PC-9 (cell line): ENCODE results near the gene PTH1R.

ENCODE experiments used
- EZH2 ChIP-seq: fragments of 200-600 bp; sonication (generic); IDR thresholded peaks from 2 replicates; pipeline ENCODE4 v1.8.0; 2017; ENCODE audit warnings: antibody characterized with exemption, low read depth
- TF ChIP-seq, protein P1 (sequence below): fragments of 200-600 bp; sonication (generic); conservative IDR thresholded peaks from 2 replicates; pipeline ENCODE4 v1.6.1; 2017; ENCODE audit warnings: mixed run types, antibody characterized with exemption, mild to moderate bottlenecking, moderate library complexity

DNA sequence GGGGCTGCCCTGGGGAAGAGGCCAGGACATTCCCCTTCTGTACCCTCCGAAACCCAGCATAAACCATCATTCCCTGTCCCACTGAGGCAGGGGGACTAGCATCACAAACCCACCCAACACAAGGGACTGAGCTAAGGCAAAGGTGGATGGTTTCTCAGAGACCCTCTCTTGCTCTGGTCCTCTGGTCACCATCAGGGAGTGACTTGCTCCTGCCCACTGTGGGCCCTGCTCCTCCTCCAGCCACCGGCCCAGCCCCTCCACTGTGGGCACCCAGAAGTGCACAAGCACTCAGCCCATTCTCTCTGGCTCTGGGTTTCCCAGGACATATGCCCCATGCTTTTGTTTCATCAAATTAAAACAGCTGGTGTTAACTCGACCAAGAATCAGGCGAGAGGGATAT, 44.9 kb downstream of the PTH1R start:
- TF ChIP-seq, protein P1, sequence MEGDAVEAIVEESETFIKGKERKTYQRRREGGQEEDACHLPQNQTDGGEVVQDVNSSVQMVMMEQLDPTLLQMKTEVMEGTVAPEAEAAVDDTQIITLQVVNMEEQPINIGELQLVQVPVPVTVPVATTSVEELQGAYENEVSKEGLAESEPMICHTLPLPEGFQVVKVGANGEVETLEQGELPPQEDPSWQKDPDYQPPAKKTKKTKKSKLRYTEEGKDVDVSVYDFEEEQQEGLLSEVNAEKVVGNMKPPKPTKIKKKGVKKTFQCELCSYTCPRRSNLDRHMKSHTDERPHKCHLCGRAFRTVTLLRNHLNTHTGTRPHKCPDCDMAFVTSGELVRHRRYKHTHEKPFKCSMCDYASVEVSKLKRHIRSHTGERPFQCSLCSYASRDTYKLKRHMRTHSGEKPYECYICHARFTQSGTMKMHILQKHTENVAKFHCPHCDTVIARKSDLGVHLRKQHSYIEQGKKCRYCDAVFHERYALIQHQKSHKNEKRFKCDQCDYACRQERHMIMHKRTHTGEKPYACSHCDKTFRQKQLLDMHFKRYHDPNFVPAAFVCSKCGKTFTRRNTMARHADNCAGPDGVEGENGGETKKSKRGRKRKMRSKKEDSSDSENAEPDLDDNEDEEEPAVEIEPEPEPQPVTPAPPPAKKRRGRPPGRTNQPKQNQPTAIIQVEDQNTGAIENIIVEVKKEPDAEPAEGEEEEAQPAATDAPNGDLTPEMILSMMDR: no peak
- no peak for TF ChIP-seq EZH2
